Measurements from ENCODE around the gene CNTNAP5. TPM values are rescaled to one million over a fixed set of nuclear protein-coding genes. Genes with fewer than 3 reads are reported as not detected.

Gene CNTNAP5
- total RNA-seq, 4 donors from 2014 or later, result 0.17 TPM; not detected in 3

DNA sequence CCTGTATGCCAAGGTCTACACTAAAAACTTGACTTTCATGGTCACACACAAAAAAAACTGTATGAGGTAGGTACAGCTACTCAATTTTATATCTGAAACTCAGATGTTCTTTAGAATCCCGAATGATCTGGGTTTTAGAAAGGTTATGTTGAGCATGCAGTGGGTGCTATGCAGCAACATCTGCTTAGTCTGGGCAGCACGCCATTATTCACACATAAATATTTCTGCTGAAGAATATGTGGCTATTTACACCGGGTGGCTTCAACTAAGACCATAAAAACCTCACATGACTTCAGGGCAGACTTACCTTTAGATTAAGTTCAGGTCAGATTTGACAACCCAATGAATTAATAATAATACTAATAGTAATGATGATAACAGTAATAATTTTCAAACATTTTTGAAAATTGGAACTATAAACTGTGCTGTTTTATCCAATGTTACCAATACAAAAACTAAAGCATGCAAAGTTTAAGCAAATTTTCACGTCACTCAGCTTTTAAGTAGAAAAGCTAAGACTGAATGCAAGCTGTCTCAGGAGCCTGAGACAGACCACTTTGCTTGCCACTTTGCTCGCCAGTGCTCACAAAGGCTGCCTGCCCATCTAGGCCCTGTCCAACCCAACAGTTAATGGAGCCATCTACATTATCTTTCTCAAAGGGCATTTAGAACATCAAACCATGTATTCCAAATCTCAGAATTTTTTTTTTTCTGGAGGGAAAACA, 292.0 kb downstream of the CNTNAP5 start:
- WGBS, result 55% methylated on average over 5 of the region's 5 CpGs
- Histone ChIP-seq H3K27ac (replicated peaks in 1 of 4) (no peak overlapping the region), H3K4me1 (peaks cover 0 to 14% (median 8%) of the 10 kb centered on the region in 4 donors), H3K36me3 (no peaks in the 10 kb centered on the region), H3K4me3 (no peak overlapping the region), H3K9me3 (no peaks in the 10 kb centered on the region), H3K27me3 (no peaks in the 10 kb centered on the region)
- no peak for TF ChIP-seq CTCF (IDR thresholded peaks at IDR 0.05)
- TF ChIP-seq EP300 (IDR thresholded peaks at IDR 0.05), result no peak
- no peak for TF ChIP-seq POLR2A (IDR thresholded peaks at IDR 0.05; ENCODE audit: low read depth)
- TF ChIP-seq POLR2AphosphoS5 (IDR thresholded peaks at IDR 0.05), result no peak
- DNase-seq (ENCODE audit: extremely low spot score), result peak; percentile 53
- intact Hi-C loops (cut with DNase I), result no loop called here

GRCh38 chr2:124317628-124318027, 292.5 kb downstream of the CNTNAP5 start:
- H3K4me1 ChIP-seq, result peaks cover 0 to 14% (median 8%) of the 10 kb centered on the region in 4 donors
- WGBS, result 90% methylated on average over 1 of the region's 1 CpG
- intact Hi-C loops (cut with DNase I), result no loop called here
- no peak overlapping the region for H3K27ac ChIP-seq (replicated peaks in 1 of 4)
- no peak overlapping the region for H3K4me3 ChIP-seq
- no peaks in the 10 kb centered on the region for H3K27me3 ChIP-seq
- H3K36me3 ChIP-seq, result no peaks in the 10 kb centered on the region
- TF ChIP-seq CTCF (IDR thresholded peaks at IDR 0.05) (no peak), POLR2A (IDR thresholded peaks at IDR 0.05; ENCODE audit: low read depth) (no peak), EP300 (IDR thresholded peaks at IDR 0.05) (no peak), POLR2AphosphoS5 (IDR thresholded peaks at IDR 0.05) (no peak)
- peak; percentile 37 for DNase-seq (ENCODE audit: extremely low spot score)
- no peaks in the 10 kb centered on the region for H3K9me3 ChIP-seq

GRCh38 chr2:124318913-124319312, 293.8 kb downstream of the CNTNAP5 start:
- Histone ChIP-seq H3K4me1 (peaks cover 0 to 14% (median 8%) of the 10 kb centered on the region in 4 donors), H3K27me3 (no peaks in the 10 kb centered on the region), H3K4me3 (no peak overlapping the region), H3K9me3 (no peaks in the 10 kb centered on the region), H3K27ac (replicated peaks in 1 of 4) (no peak overlapping the region), H3K36me3 (no peaks in the 10 kb centered on the region)
- WGBS, result 93% methylated on average over 2 of the region's 2 CpGs
- peak; percentile 70 for DNase-seq (ENCODE audit: extremely low spot score)
- intact Hi-C loops (cut with DNase I), result no loop called here
- no peak for TF ChIP-seq POLR2AphosphoS5 (IDR thresholded peaks at IDR 0.05)
- no peak for TF ChIP-seq CTCF (IDR thresholded peaks at IDR 0.05)
- no peak for TF ChIP-seq EP300 (IDR thresholded peaks at IDR 0.05)
- no peak for TF ChIP-seq POLR2A (IDR thresholded peaks at IDR 0.05; ENCODE audit: low read depth)

- no peak for TF ChIP-seq CTCF (IDR thresholded peaks at IDR 0.05)
- TF ChIP-seq POLR2A (IDR thresholded peaks at IDR 0.05; ENCODE audit: low read depth), result no peak
- TF ChIP-seq EP300 (IDR thresholded peaks at IDR 0.05), result no peak
- no peak for TF ChIP-seq POLR2AphosphoS5 (IDR thresholded peaks at IDR 0.05)
- no peak overlapping the region for H3K27ac ChIP-seq (replicated peaks in 1 of 4)
- peak; percentile 5 for DNase-seq (ENCODE audit: extremely low spot score)
- H3K4me1 ChIP-seq, result peaks cover 0 to 14% (median 8%) of the 10 kb centered on the region in 4 donors
- no peaks in the 10 kb centered on the region for H3K9me3 ChIP-seq
- H3K36me3 ChIP-seq, result no peaks in the 10 kb centered on the region
- no peak overlapping the region for H3K4me3 ChIP-seq
- intact Hi-C loops (cut with DNase I), result no loop called here
- WGBS, result 83% methylated on average over 3 of the region's 3 CpGs
- H3K27me3 ChIP-seq, result no peaks in the 10 kb centered on the region
Measured at GRCh38 chr2:124319577-124319976, 294.5 kb downstream of the CNTNAP5 start.

Data from esophagus muscularis mucosa (tissue), 4 donors.